HG02938 (cell line): ENCODE measurements around the gene MYH7.
"Not testable (repeated sequence)": the region's sequence is repeated elsewhere in the genome, so short reads cannot be mapped to it uniquely, and the experiment has no call there.

ENCODE experiments used
- ATAC-seq: cut with Tn5 transposase; IDR thresholded peaks from one replicate; pipeline ENCODE4 v1.9.1; 2021; ENCODE audit warnings: mild to moderate bottlenecking, moderate library complexity; ENCODE audit not compliant: unreplicated experiment

Gene MYH7

DNA sequence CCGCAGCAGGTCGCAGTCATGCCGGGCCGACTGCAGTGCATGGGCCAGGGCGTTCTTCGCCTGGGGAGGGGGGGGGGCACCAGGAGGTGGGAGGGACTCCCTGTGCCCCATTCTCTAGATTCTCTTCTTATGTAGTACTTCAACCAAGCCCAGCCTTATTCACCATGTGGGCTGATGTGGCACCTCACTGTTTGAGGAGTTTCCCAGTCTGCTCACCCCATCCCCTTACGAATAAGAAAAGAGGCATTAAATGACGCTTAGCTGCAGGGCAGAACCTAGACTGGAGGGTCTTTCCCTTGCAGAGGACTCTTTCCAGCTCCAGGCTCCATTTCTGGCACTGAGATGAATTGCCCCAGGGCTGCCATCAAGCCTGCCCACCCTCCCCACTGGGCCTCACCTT, 46.5 kb downstream of the MYH7 start:
- ATAC-seq, result no peak

GRCh38 chr14:23387916-23388882, 47.3 kb downstream of the MYH7 start:
- ATAC-seq, result no peak

DNA sequence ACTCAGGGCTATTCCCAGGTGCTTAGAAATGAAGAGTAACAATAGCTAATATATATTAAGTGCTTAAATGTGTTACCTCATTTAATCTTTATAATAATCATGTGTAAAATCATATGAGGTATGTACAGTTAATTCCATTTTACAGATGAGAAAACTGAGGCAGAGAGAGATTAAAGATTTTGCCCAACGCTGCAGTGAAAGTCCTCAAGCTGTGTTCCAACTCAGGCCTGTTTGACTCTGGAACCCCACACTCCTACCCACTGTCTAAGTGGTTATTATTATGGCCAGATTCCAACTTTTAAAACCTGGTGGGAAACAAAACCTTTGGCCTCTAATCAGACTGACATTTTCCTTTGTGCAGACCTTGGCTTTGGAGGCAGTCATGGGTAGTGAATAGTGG, 48.5 kb downstream of the MYH7 start:
- no peak for ATAC-seq

DNA sequence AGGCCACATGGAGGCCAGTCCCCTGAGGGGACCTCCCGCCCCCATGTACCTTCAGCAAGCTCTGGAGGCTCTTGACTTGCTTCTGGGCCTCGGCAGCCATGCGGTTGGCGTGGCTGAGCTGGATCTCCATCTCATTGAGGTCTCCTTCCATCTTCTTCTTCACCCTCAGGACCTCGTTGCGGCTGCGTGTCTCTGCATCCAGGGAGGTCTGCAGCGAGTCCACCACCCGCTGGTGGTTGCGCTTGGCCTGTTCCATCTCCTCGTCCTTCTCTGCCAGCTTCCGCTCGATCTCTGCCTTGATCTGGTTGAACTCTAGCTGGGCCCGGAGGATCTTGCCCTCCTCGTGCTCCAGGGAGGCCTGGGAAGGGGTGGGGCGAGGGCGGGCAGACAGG, 49.2 kb downstream of the MYH7 start:
- ATAC-seq, result not testable (repeated sequence)

- ATAC-seq, result no peak
Measured at GRCh38 chr14:23385642-23386265, 49.7 kb downstream of the MYH7 start.

DNA sequence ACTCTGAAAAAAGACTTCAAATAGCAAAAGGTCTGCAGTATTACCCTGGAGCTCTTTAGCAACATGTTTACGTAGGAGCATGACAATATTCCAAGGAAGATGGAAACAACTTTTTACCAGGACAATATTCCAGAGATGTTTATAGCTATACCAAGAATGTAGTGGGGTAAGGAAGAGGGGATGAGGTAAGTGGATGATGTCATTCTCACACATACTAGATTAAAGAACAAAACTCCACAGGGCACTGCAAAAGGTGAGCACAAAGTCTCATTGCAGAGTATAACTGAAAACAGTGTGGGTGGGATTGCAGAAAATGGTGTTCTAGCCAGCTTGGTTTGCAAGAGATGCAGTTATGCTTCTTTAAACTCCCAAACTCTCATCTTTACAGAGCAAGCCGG, 50.2 kb downstream of the MYH7 start:
- ATAC-seq, result no peak

GRCh38 chr14:23384364-23385080, 50.9 kb downstream of the MYH7 start:
- ATAC-seq, result no peak

- ATAC-seq, result no peak
Measured at GRCh38 chr14:23382731-23383440, 52.6 kb downstream of the MYH7 start.

GRCh38 chr14:23382276-23382675, 53.2 kb downstream of the MYH7 start:
- no peak for ATAC-seq

GRCh38 chr14:23381871-23382270, 53.6 kb downstream of the MYH7 start:
- no peak for ATAC-seq

DNA sequence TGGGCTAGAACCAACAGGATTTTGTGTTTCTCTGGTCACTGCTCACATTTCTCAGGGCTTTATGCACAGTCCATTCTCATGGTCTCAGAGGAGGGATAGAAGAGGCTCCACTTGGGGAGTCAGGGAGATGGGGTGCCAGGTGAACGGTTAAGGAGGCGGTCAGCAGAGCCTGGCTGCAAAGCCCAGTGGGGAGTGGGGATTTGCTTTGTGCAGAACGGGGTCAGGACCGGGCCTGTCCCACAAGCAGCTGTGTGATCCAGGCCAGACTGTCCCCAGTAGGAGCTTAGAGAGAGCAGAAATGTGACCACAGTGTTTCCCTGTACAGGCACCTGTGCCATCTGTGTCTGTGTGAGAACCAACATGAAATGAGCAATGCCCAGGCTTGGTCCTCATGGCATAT, 54.5 kb downstream of the MYH7 start:
- ATAC-seq, result no peak

- no peak for ATAC-seq
Measured at GRCh38 chr14:23380197-23380914, 55.1 kb downstream of the MYH7 start.

GRCh38 chr14:23379366-23380196, 55.9 kb downstream of the MYH7 start:
- ATAC-seq, result no peak

DNA sequence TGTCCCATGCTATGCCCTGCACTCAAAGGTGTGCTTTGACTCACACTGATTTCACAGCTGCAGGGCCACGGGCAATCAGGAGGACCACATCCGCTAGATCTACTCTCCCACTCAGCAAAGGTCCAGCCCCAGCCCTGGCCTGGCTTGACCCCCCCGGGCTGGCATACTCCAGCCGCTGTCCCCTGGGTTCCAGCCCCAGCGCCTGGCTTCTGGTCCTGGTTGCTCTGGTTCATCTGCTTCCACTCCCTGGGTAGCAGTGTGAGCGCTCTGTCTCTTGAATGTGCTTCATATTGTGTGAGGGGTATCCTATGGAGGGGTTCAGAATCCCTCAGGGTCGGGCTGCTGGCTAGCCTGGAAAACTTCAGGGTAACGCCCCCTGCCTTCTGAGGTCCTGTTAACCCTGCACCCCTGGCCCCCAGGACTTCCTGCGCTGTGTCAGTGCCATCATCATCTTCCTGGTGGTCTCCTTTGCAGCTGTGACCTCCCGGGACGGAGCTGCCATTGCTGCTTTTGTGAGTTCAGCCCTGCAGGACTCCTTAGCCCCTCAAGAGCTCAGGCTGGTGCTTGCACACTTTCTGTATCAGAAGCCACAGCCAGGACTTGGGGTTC, 56.7 kb downstream of the MYH7 start:
- ATAC-seq, result no peak

- ATAC-seq, result no peak
Measured at GRCh38 chr14:23377573-23378563, 57.6 kb downstream of the MYH7 start.

- no peak for ATAC-seq
Measured at GRCh38 chr14:23377198-23377550, 58.3 kb downstream of the MYH7 start.

DNA sequence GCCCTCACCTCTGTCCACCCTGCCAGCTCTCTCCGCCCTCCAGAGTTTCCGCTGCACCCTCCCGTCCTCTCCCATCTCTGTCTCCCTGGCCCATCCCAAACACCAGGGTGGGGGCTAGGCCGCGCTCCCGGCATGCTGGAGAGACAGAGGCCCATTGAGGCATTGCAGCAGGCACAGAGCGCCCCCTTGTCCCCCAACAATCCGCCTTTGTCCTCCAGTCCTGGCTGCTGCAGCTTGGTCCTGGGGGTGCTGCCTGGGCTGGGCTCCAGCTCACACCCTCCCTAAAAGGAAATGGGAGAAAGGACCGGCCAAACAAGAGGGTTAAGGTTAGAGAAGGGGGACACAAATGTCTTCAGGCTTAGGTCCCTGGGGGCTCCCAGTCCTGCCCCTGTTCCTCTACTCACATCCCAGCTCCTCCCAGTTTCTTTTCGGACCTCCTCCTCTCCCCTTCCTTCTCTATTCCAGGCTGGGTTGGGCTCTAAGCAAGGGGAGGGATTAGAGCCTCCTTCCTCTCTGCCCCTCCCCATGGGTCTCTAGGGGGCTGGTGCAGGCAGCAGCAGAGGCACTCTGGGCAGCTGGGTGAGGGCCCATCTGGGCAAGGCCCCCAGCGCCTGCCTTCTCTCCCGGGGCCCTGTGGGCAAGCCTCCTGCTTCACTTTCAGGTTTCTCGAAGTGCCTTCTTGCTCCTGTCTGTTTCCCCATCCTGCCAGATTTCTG, 58.8 kb downstream of the MYH7 start, which contains the start of gene CMTM5:
CMTM5 (plus strand) TSS at position 565 of the 716 bp plus-strand sequence. CDS start 206 bp downstream, outside the sequence.
- ATAC-seq, result no peak
